ENCODE results near the gene FLYWCH2. TPM values are rescaled to one million over a fixed set of nuclear protein-coding genes. Genes with fewer than 3 reads are reported as not detected.

Gene FLYWCH2
- total and polyA plus RNA-seq, 2 of the 4 experiments (the other 2 are of a cell fraction) = 42.3 to 66.3 TPM

DNA sequence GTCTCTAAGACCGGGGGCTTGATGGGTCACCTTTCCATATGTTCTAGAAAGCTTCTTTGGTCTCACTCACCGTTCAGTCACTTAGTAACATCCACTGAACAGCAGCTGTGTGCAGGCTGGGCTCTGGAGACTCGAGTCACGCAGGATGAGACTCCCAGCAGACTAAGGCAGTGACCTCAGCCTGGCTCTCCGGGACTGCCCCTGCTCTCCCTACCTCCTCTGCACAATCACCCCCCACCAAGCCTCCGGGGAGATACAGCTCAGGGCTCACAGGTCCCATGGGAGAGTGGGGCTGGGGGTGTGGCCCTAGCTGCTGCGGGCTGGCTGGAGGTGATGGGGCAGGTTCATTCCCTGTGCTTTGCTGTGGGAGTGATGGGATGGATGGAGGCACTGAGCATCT, 14.1 kb downstream of the FLYWCH2 start:
- Histone ChIP-seq H3K36me3 (ENCODE audit: control insufficient read depth, insufficient read depth, low read length) (peaks cover 34% of the 10 kb centered on the region), H2BK5ac (ENCODE audit: low read depth, low read length, poor library complexity, severe bottlenecking) (no peak overlapping the region), H3K9me3 (ENCODE audit: control insufficient read depth, insufficient read depth, low read length) (no peaks in the 10 kb centered on the region), H2AK5ac (ENCODE audit: low read depth, low read length) (no peak overlapping the region), H3K4ac (ENCODE audit: low read depth, low read length) (no peak overlapping the region), H2BK20ac (ENCODE audit: low read depth, low read length) (no peak overlapping the region), H4K91ac (ENCODE audit: insufficient read depth, low read depth, low read length) (no peak overlapping the region), H2BK120ac (ENCODE audit: low read depth, low read length) (no peak overlapping the region), H4K5ac (ENCODE audit: low read depth, low read length) (no peak overlapping the region), H4K8ac (ENCODE audit: low read depth in 2 of 2, low read length in 2 of 2) (no peak overlapping the region), H3K27me3 (ENCODE audit: control insufficient read depth, insufficient read depth, low read length) (no peaks in the 10 kb centered on the region), H3K14ac (replicated peaks; ENCODE audit: low read depth, low read length) (no peak overlapping the region), H2AK9ac (replicated peaks; ENCODE audit: low read depth, low read length, poor library complexity) (peak overlapping the region; percentile 55), H3K9ac (ENCODE audit: low read depth, low read length) (no peak overlapping the region), H4K20me1 (ENCODE audit: insufficient read depth, low read length) (peaks cover 10% of the 10 kb centered on the region; the same call in 1 of the 2 replicates), H3K4me2 (ENCODE audit: low read depth, low read length) (no peak overlapping the region), H3K23ac (ENCODE audit: low read depth, low read length) (no peak overlapping the region), H3K4me3 (ENCODE audit: insufficient read depth, low read depth, low read length) (no peak overlapping the region), H3K79me1 (ENCODE audit: low read depth in 1 of 2, low read length in 2 of 2) (peaks cover 6 to 19% of the 10 kb centered on the region in 2 experiments), H3K56ac (ENCODE audit: extremely low read depth, insufficient read depth, low read length) (no peak overlapping the region), H3K18ac (ENCODE audit: low read depth, low read length) (no peak overlapping the region), H3K9me1 (ENCODE audit: insufficient read depth, low read length) (peaks cover 7% of the 10 kb centered on the region), H2BK15ac (ENCODE audit: low read depth, low read length) (no peak overlapping the region), H2AFZ (replicated peaks; ENCODE audit: low read length, poor library complexity) (no peak overlapping the region), H3K4me1 (ENCODE audit: control insufficient read depth, insufficient read depth, low read length) (peaks cover 6% of the 10 kb centered on the region), H3K27ac (ENCODE audit: insufficient read depth, low read length) (no peak overlapping the region)
- ATAC-seq (ENCODE audit: low read depth) (peak; percentile 53), DNase-seq (peak; percentile 58)
- no TSS peak for BruUV-seq (replicated peaks)
- ChIA-PET CTCF (no interaction called here), POLR2A (ENCODE audit: unreplicated experiment) (no interaction called here)
- TF ChIP-seq, protein P1, sequence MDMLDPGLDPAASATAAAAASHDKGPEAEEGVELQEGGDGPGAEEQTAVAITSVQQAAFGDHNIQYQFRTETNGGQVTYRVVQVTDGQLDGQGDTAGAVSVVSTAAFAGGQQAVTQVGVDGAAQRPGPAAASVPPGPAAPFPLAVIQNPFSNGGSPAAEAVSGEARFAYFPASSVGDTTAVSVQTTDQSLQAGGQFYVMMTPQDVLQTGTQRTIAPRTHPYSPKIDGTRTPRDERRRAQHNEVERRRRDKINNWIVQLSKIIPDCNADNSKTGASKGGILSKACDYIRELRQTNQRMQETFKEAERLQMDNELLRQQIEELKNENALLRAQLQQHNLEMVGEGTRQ (IDR thresholded peaks at IDR 0.05; ENCODE audit: low read depth, low read length) = no peak
- TF ChIP-seq, protein P2, sequence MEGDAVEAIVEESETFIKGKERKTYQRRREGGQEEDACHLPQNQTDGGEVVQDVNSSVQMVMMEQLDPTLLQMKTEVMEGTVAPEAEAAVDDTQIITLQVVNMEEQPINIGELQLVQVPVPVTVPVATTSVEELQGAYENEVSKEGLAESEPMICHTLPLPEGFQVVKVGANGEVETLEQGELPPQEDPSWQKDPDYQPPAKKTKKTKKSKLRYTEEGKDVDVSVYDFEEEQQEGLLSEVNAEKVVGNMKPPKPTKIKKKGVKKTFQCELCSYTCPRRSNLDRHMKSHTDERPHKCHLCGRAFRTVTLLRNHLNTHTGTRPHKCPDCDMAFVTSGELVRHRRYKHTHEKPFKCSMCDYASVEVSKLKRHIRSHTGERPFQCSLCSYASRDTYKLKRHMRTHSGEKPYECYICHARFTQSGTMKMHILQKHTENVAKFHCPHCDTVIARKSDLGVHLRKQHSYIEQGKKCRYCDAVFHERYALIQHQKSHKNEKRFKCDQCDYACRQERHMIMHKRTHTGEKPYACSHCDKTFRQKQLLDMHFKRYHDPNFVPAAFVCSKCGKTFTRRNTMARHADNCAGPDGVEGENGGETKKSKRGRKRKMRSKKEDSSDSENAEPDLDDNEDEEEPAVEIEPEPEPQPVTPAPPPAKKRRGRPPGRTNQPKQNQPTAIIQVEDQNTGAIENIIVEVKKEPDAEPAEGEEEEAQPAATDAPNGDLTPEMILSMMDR (conservative IDR thresholded peaks at IDR 0.05; ENCODE audit: low read depth, low read length) = no peak
- TF ChIP-seq POLR2A (IDR thresholded peaks at IDR 0.05; ENCODE audit: low read depth, low read length) = no peak
- TF ChIP-seq MXI1 (IDR thresholded peaks at IDR 0.05; ENCODE audit: borderline replicate concordance, low read depth, low read length) = no peak
- TF ChIP-seq, protein P3, sequence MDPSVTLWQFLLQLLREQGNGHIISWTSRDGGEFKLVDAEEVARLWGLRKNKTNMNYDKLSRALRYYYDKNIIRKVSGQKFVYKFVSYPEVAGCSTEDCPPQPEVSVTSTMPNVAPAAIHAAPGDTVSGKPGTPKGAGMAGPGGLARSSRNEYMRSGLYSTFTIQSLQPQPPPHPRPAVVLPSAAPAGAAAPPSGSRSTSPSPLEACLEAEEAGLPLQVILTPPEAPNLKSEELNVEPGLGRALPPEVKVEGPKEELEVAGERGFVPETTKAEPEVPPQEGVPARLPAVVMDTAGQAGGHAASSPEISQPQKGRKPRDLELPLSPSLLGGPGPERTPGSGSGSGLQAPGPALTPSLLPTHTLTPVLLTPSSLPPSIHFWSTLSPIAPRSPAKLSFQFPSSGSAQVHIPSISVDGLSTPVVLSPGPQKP (IDR thresholded peaks at IDR 0.05; ENCODE audit: borderline replicate concordance, low read depth, low read length) = no peak
- no peak for TF ChIP-seq SMC3 (IDR thresholded peaks at IDR 0.05; ENCODE audit: low read depth, low read length)
- TF ChIP-seq RFX5 (IDR thresholded peaks at IDR 0.05; ENCODE audit: low read depth, low read length) = no peak
- no peak for TF ChIP-seq MAZ (IDR thresholded peaks at IDR 0.05; ENCODE audit: borderline replicate concordance, low read depth, low read length)
- dilution Hi-C loops (cut with HindIII; ENCODE audit: low sequenced_read_pairs, unreplicated experiment) (no loop called here), intact Hi-C loops (cut with micrococcal nuclease) (no loop called here), in situ Hi-C loops (cut with MboI; ENCODE audit: low sequenced_read_pairs) (no loop called here)
- WGBS, 2 experiments (ENCODE audit: extremely low coverage in 2 of 2, insufficient read length in 1 of 2) = 83% methylated on average over 1 of the region's 7 CpGs; no CpG with 5 or more reads in 1 of the 2 experiments
